ENCODE data around the gene SCN1B. TPM values are rescaled to one million over a fixed set of nuclear protein-coding genes. Genes with fewer than 3 reads are reported as not detected.
A peak's percentile ranks its signal among the peaks of the same experiment; 100 is the strongest.

The SCN1B gene
- total and polyA plus RNA-seq, 10 of the 15 experiments (the other 5 are each of a cell fraction or from before 2014, with no cell fraction given) = 0.04 to 0.54 (median 0.11) TPM; not detected in 3

- TF ChIP-seq SKIL (IDR thresholded peaks at IDR 0.05; ENCODE audit: low read depth, poor library complexity, severe bottlenecking) (no peak), STAT3 (IDR thresholded peaks at IDR 0.05; ENCODE audit: low read depth, low read length) (no peak), NBN (IDR thresholded peaks at IDR 0.05) (peak; percentile 36), HDGF (IDR thresholded peaks at IDR 0.05) (peak; percentile 65; the same call in 1 of the 2 replicates), BACH1 (IDR thresholded peaks at IDR 0.05; ENCODE audit: borderline replicate concordance) (no peak), ETV6 (conservative IDR thresholded peaks at IDR 0.05 in 1 of 2, IDR thresholded peaks at IDR 0.05 in 1 of 2; ENCODE audit: borderline replicate concordance in 1 of 2, low read depth in 1 of 2) (no peak), DPF2 (IDR thresholded peaks at IDR 0.05) (no peak; the same call in 1 of the 2 replicates)
These were observed 31.3 kb upstream of the SCN1B start (continued) for GRCh38 chr19:34998777-34999497.

DNA sequence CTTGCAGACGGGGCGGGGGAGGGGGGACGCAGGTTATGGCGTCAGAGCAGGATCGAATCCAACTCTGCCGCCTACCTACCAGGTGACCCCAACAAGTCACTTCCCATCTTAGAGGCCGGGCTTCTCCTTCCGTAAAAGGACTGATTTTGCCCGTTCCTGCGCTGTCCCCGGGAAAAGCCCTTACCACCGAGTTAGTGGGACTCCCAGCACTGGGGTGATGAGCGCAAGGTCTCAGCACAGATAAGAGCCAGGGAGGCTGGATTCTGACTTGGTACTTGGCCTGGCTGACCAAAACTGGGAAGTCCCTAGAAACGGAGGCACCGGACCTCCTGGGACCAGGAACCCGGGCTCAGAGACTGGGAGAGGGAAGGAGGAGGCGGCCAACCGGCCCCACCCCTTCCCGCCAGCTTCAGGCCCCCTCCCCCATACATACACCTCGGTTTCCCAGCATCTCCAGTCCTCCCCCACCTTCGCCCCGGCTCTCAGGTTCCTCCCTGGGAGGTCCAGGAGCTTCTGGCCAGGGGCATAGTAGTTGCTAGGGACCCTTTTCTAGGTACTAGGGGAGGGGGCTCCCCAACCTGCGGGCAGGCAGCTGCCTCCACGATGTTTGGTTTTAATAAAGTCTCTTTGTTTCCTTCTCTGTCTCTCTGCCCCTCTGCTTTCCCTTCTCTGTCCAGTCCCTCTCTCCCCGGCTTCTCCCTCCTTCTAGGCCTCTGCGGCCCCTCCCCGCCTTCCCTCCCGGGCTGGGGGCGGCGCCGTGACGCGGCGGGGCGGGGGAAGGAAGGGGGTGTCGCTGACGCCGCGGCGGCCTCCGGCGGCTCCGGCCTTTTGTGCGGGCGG lies 30.6 kb upstream of the SCN1B start, which contains the start of gene GRAMD1A:
Gene GRAMD1A (plus strand): TSS at position 826 of the 840 bp plus-strand sequence. CDS start 156 bp downstream, outside the sequence.
- Histone ChIP-seq H3K27me3 (replicated peaks in 1 of 2; ENCODE audit: control insufficient read depth in 2 of 2, insufficient read depth in 2 of 2, low read length in 1 of 2) (no peaks in the 10 kb centered on the region), H3K4me1 (ENCODE audit: control insufficient read depth, insufficient read depth, low read length) (peaks cover 43% of the 10 kb centered on the region), H3K4me3 (peak within 1 kb of the TSS; percentile 95), H3K4me2 (ENCODE audit: control insufficient read depth, insufficient read depth) (peak within 1 kb of the TSS; percentile 96), H3K9me3 (replicated peaks; ENCODE audit: control insufficient read depth, insufficient read depth, low read length) (no peaks in the 10 kb centered on the region; the same call in 2 of the 3 replicates), H2AFZ (ENCODE audit: control insufficient read depth, low read depth, low read length) (peak within 1 kb of the TSS; percentile 76), H3K36me3 (ENCODE audit: control insufficient read depth in 2 of 2, insufficient read depth in 2 of 2, low read length in 1 of 2) (peaks cover 3% of the 10 kb centered on the region in 2 experiments; a peak in 3 of 4 replicates), H3K79me2 (ENCODE audit: control insufficient read depth, insufficient read depth, low read length) (peaks cover 45% of the 10 kb centered on the region), H4K20me1 (ENCODE audit: control insufficient read depth, insufficient read depth) (peaks cover 6% of the 10 kb centered on the region; the same call in 1 of the 2 replicates), H3K27ac (ENCODE audit: control insufficient read depth, insufficient read depth) (peak within 1 kb of the TSS; percentile 86), H3K9ac (ENCODE audit: control insufficient read depth, insufficient read depth, low read length) (peak within 1 kb of the TSS; percentile 94)
- ChIA-PET RAD21 (ENCODE audit: unreplicated experiment) (interaction anchor here (1.4 to 3.5 kb wide), 2 partner anchors 10 to 27 kb away, joined by 3 to 33 read pairs; no protein-coding TSS in a partner anchor), POLR2A (interaction anchor here (0.5 to 4.7 kb wide), 5 partner anchors 10 to 1595 kb away, joined by 4 to 38 read pairs (median 5); no protein-coding TSS in a partner anchor), CTCF (interaction anchor here (1.6 to 2.2 kb wide), 2 partner anchors 11 to 136 kb away, joined by 3 to 5 read pairs; partner anchors contain the start of gene LGI4), SMC1A (ENCODE audit: uncharacterized antibody, unreplicated experiment) (interaction anchor here (0.7 to 1.7 kb wide), 4 partner anchors 9 to 21 kb away, joined by 3 to 6 read pairs (median 4); no protein-coding TSS in a partner anchor)
- intact Hi-C loops (cut with micrococcal nuclease; ENCODE audit: unreplicated experiment) (no loop called here), in situ Hi-C loops (cut with MboI) (no loop called here)
- 1% methylated on average over 37 of the region's 45 CpGs for WGBS (ENCODE audit: insufficient coverage, insufficient replicate concordance, low lambda C conversion rate, missing lambda C conversion rate)
- TSS peak; percentile 99 for BruUV-seq (replicated peaks)
- DNase-seq (ENCODE audit: low read depth, low spot score) (no peak), ATAC-seq (peak; percentile 72), FAIRE-seq (no peak)
- TF ChIP-seq SKIL (IDR thresholded peaks at IDR 0.05; ENCODE audit: low read depth, poor library complexity, severe bottlenecking) = no peak
- TF ChIP-seq, protein P1, sequence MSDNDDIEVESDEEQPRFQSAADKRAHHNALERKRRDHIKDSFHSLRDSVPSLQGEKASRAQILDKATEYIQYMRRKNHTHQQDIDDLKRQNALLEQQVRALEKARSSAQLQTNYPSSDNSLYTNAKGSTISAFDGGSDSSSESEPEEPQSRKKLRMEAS (IDR thresholded peaks at IDR 0.05; ENCODE audit: low read depth, low read length) = no peak
- TF ChIP-seq CHD2 (IDR thresholded peaks at IDR 0.05; ENCODE audit: borderline replicate concordance, low read depth, low read length) = peak; percentile 76
- TF ChIP-seq HDGF (IDR thresholded peaks at IDR 0.05) = no peak; the same call in 1 of the 2 replicates
- no peak for TF ChIP-seq NR2C2 (IDR thresholded peaks at IDR 0.05; ENCODE audit: borderline replicate concordance, control insufficient read depth, insufficient read length, low read depth)
- TF ChIP-seq KLF5 (IDR thresholded peaks at IDR 0.05; ENCODE audit: partially characterized antibody) = peak; percentile 41
- no peak for TF ChIP-seq ZNF217 (IDR thresholded peaks at IDR 0.05)
- no peak for TF ChIP-seq WRNIP1 (IDR thresholded peaks at IDR 0.05; ENCODE audit: borderline replicate concordance, low read depth, low read length)
- no peak for TF ChIP-seq HDAC6 (IDR thresholded peaks at IDR 0.05; ENCODE audit: unreplicated experiment)
- no peak for TF ChIP-seq PAX5 (IDR thresholded peaks at IDR 0.05; ENCODE audit: borderline replicate concordance, low read depth, low read length)
